GM19463 (cell line): ENCODE measurements around the gene GRAMD2A.

Experiments used
- ATAC-seq: cut with Tn5 transposase; IDR thresholded peaks from one replicate; pipeline ENCODE4 v1.9.1; 2021; ENCODE audit warnings: mild to moderate bottlenecking, moderate library complexity; ENCODE audit not compliant: unreplicated experiment

The GRAMD2A gene

GRCh38 chr15:72197460-72198355 is at the start of gene GRAMD2A:
Gene GRAMD2A (minus strand): TSS chr15:72197787.
- peak; percentile 40 for ATAC-seq

DNA sequence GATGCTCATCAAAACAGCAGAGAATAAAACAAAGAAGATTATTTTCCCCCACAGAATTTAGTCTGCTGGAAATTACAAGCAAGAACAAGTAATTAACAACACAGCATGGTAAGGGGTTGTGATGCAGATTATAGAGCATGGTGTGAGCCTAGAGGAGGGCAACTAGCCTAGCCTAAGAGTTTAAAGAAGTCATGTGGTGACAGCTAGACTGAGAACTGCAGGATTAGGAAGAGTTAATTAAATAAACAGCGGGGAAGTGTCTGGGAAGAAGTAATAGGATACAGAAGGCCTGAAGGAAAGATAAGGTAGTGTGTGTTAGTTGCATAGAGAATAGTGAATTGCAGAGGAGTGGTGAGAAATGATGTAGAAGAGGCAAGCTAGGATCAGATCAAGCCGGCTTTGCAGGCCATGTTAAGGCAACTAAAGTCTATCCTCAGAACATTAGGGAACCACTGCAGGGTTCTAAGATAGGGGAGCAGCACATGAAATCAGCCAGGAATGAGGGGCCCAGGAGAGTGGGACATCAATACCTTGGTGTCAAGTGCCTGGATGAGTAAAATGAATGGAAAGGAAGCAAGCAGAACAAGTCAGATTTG is 45.3 kb upstream of the GRAMD2A start:
- ATAC-seq, result no peak

DNA sequence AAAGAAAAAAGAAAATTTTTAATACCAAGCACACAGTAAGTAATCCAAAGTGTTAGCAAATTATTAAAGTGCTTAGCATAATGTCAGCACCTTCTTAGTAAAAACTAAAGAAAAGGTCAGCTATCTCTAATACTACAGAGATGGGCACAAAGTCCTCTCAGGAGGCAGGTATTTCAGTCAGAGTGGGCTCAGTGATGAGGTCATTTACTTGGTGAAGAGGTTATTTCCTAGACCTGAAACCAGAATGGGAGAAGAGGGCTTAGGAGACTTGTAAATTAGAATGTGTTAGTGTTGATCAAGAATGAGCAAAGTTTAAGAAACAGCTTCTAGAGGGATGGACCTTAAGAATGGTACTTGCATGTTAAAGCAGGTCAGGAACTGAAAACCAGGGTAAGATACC is 42.1 kb upstream of the GRAMD2A start:
- ATAC-seq, result no peak

DNA sequence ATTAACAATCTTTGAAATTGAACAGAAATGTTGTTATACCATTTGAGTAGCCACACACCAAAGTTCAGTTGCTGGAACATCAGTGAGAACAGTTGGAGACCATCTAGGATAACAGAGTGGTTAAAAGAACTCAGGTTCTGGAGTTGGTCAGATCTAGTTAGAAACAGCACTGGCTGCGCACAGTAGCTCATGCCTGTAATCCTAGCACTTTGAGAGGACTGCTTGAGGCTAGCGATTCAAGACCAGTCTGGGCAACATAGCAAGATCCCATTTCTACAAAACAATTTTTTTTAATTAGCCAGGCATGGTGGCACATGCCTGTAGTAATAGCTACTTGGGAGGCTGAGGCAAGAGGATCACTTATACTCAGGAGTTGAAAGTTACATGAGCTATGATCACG is 41.0 kb upstream of the GRAMD2A start:
- no peak for ATAC-seq

- no peak for ATAC-seq
Observed at GRCh38 chr15:72237853-72238224, 40.3 kb upstream of the GRAMD2A start.

- peak; percentile 92 for ATAC-seq
Observed at GRCh38 chr15:72237029-72237852, 39.7 kb upstream of the GRAMD2A start.

- no peak for ATAC-seq
Observed at GRCh38 chr15:72236381-72237003, 38.9 kb upstream of the GRAMD2A start.

DNA sequence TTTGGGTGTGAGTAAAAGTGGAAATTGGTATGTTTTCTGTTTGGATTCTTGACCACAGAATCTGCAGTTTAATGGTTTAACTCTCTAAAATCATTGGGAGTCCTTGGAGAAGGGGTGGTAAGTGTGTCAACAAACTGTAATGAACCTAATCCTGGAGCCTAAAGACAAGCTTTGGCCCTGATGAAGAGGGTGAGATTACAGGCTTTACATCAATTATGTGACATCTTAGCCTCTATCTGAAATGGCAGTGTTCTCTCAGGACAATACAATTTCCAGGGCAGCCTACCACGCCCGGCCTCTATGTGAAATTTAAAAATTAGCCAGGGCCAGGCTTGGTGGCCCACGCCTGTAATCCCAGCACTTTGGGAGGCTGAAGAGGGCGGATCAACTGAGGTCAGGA is 37.7 kb upstream of the GRAMD2A start:
- no peak for ATAC-seq

- ATAC-seq, result no peak
Observed at GRCh38 chr15:72233769-72234168, 36.2 kb upstream of the GRAMD2A start.

- no peak for ATAC-seq
Observed at GRCh38 chr15:72231833-72232478, 34.4 kb upstream of the GRAMD2A start.

DNA sequence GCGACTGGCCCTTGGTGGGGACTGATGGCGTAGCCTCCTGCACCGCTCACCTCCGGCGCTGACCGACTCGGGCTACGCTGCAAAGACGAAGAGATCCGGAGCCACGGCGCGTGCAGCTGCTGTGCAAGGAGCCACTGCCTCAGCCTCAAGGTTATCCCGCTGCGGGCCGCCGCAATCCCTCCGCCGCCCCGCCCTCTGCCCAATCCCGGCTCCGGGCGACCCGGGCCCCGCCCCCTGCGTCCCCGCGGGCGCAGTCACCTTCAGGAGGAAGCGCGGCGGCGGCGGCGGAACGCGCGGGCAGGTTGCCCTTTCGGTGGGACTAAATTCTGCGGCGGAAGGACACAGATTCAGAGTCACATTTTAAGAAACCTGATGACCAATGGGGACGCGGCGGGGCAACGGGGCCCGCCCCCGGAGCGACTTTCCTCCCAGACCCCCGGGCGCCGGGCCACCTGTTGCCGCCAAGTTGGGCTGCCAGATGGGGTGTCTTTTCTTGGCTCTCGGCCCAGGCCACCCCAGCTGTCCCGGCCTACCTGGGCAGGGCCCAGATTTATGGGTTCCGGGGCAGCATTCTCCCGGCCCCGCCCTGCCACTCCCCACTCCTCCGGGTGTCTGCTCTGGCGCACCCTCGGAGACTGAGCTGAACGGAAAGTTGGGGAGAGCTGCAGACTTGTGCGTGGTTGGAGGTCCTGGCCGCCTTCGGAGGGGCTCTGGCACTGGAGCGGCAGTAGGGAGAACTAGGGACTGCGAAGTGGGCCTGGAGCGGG is 33.7 kb upstream of the GRAMD2A start, which contains the start of gene PKM:
TSS of gene PKM (minus strand) at position 125 of the 767 bp plus-strand sequence. CDS start 12,093 bp downstream, outside the sequence.
- ATAC-seq, result peak; percentile 38

GRCh38 chr15:72230197-72231065 is 32.8 kb upstream of the GRAMD2A start:
- no peak for ATAC-seq

GRCh38 chr15:72229947-72230196 is 32.3 kb upstream of the GRAMD2A start:
- ATAC-seq, result no peak

DNA sequence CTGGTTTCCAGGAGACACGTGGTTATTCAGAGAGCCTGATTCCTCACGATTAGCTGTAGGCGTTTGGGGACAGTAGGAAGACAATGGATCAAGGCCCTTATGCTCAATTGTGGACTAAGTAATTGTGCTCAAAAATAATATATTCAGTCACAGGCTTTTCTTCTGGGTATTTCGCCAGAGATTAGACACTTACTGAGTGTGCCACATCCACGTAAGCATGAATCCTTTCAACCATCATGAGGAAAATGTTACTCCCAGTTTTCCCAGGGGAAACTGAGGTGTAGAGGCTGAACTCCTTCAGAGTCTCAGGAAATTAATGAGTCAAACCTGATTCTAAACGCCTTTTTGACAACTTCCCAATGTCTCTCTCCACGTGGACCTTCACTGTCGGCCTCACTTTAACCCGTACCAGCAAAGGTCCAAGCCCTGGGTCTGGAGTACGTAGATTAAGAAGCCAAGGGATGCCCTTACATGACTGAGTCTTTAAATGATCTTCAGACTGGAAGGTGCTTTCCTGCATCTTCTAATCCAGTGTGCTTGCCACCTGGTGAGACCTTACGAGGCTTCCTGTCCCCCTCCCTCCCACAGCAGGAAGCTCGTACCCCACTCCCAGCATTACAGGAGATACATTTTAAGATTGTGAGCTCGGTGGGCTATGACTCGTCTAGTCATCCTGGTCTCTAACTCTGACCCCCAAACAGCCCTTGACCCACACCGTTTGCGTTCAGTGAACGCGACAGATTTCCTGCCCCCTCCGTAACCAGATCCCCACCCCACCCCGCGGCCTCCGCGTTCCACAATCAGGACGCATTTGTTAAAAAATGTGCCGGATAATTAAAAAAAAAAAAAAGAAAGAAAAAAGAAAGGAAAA is 31.7 kb upstream of the GRAMD2A start:
- no peak for ATAC-seq

DNA sequence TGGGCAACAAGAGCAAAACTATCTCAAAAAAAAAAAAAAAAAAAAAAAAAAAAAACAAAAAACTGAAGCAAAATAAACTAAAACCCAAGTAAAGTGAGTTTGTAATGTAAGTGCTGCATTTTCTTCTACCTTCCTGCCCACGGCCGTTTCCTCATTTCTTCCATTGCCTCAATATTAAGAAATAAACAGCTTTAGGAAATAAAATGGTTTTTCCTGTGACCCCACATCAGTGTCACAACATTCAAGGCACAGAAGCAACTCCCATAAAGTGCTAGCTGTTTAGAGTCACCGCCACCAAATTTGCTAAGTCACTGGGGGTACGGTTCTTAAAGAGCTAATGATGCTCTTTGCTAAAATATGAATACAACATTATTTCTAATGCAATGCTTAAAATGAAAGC is 30.1 kb upstream of the GRAMD2A start:
- ATAC-seq, result no peak

- no peak for ATAC-seq
Observed at GRCh38 chr15:72227192-72227586, 29.6 kb upstream of the GRAMD2A start.

DNA sequence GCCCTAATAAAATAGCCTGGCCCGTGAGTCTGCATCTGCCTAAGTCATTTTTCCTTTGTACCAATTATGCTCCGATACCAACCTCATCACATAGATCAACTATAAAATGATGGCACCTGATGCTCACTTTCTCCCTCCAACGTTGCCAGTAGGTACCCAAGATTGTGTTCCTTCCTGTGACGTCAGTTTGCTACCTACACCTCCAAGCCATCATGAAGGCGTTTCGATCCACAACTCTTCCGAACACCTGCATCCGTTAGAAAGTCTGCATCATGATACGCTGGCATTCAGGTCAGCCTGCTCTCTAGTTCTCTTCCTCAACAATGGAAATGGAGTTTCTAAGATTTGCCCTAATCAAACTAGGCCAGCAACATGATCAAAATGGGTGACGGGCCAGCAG is 25.7 kb upstream of the GRAMD2A start:
- ATAC-seq, result no peak

DNA sequence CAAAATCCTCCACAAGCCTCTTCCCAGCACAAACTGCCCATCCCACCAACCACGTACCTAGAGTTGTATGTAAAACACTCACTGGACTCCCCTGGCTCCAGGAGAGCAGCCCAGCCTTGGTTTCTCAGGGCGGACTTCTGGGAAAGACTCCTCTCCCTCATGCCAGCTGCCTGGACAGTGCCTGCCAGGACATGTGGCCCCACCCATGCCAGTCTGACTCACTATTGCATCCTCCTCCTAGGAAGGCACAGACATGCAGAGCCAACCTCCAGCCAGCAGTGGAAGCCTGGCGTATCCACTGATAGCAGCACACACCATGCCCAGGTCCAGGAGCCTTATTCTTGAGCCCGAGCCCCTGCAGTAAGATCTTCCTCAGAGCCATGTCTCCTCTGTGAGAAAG is 24.8 kb upstream of the GRAMD2A start:
- ATAC-seq, result no peak
